ENCODE measurements around the gene TMEM266.

TMEM266 gene

GRCh38 chr15:76189106-76189505 is 129.3 kb downstream of the TMEM266 start:
- no peak for DNase-seq

- no peak for DNase-seq
Measured at GRCh38 chr15:76190070-76190564, 130.3 kb downstream of the TMEM266 start.

DNA sequence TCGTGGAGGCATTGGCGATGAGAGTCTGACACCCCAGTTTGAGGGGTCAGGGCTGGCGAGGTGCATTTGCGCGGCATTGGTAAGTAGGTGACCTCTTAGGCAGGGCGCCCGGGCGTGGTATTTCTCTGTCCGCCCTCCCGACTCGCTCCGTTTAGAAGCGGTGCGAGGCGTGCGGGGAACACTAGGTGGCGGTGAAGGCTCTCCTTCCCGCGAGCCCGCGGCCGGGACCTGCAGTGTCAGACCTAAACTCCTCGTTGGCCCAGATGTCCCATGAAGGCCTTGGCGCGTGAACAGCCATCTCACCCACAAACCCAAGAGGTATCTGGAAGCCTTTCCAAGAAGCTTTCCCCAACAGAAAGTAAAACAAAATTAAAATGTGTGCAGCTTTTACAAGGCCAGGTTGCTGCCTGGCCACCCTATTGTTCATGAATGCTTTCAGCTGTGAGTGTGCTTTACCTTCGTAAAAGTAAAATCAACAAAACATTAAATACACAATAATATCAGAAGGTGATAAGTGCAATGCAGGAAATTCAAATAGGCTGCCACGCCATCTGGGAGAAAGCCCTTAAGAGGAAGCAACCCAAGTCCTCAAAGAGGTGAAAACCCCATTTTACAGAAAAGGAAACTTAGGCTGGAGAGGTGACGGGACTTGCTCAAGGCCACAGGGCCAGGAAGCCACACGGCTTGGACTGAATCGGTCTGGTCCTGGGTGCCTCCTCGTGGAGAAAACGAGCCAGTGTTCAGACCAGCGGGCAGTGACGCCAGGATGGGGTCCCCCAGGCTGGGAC is 131.2 kb downstream of the TMEM266 start:
- peak in 1 of 2 experiments; percentile 59 for DNase-seq

DNA sequence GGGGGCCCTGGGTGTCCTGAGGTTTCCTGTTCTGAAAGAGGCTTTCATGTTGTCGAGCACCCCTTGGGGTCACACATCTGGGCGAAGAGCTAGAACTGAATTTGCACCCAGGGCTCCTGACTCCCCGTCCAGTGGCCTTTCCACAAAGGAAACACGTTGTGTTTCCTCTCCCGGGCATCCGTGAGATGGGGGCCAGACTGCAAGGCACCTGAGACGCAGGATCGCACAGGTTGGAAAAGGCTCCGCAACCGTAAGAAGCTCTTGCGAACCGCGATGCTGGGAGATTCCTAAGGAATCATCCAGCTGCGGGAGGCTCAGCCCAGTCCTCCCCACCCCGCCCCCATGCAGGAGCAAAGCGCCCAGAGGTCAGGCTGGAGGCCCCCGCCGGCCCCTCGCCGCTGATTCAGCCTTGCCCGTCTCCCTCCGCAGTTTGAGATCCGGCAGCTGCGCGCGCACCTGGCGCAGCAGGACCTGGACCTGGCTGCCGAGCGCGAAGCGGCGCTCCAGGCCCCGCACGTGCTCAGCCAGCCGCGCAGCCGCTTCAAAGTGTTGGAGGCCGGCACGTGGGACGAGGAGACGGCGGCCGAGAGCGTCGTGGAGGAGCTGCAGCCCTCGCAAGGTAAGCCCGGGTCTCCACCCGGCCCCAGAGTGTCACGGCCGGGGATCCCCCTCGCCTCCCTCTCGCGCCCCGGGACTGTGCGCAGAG is 131.9 kb downstream of the TMEM266 start:
- no peak for DNase-seq

DNA sequence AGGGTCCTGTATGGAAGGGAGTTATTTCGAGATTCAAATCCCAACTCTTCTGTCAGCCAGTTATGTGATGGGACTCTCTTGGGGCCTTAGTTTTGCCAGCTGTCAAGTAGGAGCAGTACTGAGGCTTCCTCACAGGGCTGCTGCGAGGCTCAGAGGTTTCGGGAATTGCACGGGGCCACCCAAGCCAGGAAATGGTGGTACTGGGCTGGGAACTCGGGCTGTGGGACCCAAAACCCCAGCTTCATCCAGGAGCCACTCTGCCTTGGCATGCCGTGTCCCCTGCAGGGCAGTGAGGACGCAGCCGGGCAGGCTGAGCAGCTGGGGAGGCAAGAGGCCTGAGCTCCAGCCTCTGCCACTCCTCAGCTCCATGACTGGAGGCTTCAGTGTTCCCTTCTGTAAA is 132.9 kb downstream of the TMEM266 start:
- no peak for DNase-seq

DNA sequence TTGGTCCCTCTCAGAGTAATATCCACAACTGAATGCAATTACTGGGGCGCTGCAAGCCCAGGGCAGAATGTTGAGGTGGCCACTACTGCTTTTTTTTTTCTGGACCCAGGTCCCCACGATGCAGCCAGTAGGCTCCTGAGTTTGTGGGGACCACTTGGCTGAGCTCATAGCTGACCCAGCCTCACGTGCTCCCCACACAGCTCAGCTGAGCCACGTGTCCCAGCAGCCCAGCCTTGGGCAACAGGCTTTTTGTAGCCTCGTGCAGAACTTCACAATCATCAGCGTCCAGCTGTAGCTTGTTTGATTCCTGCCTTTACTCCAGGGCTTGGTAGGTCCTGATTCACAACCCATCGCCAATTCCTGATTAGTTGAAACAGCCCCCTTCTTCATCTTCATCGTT is 134.1 kb downstream of the TMEM266 start:
- no peak for DNase-seq

GRCh38 chr15:76195506-76196268 is 135.9 kb downstream of the TMEM266 start:
- DNase-seq = no peak

GRCh38 chr15:76196269-76197231 is 136.8 kb downstream of the TMEM266 start:
- DNase-seq = peak; percentile 23 to 42

DNA sequence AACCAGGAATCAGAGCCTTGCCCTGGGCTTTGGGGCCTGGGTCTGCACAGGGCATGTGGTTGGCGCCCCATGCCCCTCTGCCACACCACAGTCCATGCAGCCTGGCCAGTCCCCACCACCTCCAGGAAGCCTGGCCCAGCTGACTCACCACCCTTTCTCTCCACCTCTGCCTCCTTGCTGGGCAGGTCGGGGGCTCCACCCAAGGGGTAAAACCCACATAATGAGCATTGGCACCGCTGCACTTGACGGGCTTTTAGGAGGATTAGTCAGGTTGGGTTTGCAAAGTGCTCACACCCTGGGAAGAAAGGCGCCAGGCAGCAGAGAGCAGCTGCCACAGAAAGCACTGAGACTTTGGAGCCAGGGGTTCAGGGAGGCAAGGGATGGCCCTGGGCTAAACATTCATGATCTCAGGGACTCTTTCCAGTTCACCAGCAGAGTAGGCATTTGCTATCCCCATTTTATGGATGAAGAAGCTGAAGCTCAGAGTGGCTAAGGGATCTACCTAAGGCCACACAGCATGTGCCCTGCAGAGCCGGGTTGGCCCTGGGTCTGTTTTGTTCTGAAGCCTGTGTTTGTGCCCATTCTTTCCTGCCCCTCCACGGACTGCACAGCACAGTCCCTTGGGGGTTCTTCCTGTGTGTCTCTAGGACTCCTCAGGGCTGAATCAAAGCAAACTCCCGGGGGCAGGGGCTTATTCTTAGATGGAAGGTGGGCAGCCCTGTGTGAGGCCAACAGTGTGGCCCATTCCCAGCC is 138.1 kb downstream of the TMEM266 start:
- DNase-seq = no peak

DNA sequence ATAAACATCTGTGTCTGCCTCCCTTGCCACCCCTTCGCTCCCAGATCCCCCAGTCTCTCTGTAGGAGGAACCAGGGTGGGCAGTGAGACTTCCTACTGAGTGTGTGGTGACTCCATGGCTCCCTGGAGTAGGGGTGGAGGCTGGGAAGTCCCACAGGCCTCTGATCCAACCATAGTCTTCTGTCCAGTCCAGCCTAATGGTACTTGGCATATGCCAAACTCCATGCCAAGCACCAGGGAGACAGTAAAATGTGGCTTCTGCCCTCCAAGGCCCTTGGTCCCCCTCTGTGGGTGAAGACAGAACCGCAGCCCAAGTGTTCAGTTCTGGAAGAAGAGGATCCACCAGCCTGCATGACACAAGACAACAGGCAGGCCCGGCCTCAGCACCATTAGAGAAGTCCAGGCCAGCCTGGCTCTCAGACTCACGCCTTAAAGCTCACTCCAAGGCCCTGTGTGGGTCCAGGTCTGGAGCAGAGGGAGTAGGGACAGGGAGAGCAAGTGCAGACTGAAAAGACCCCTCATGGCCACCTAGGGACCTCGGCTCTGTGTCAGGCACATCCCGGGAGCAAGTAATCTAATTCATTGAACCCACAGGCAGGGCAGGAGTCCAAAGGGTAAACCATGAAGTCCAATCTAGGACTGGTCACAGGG is 138.8 kb downstream of the TMEM266 start:
- DNase-seq = no peak

DNA sequence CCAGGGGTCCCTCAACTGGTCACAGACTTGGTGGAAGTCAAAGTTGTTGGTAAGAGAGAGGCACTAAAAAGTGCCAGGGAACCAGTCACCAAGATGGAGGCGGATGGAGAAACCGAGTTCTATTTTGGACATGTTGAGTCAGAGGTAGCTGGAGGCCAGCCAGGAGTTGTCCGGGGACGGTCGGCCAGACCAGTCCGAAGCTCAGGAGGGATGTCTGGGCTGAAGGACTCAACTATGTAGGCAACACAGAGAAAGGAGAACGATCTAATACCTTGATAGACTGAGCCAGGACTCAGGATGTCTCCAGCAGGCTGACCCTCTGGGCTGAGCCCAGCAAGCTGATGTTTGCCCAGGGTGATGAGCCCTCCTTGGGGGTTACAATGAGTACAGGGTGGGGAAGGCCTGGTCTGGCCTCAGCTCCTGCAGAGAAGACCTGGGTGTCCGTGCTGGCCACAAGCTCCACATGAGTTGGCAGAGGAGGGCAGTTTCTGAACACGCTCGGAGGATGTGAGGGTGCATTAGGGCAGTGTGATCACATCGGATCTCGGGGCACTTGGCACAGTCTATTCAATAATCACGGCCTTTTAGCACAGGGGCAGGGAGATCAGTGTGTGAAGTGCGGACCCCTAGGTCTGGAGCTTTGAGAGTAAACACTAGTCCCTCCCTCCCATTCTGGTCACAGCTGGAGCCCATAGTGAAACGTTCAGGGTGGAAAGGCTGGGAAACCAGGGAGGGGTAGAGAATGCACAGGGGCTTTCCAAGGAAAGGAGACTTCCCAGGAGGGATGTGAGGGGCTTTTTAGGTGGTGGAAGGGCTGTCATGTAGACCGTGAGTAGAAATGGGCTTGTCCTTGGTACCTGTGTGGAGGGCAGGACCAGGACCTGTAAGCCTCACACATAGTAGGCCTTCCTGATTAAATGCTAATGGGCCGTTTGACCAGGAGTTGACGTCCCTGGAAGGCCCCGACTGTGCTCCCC is 139.6 kb downstream of the TMEM266 start:
- peak in 1 of 2 experiments; percentile 24 for DNase-seq

DNA sequence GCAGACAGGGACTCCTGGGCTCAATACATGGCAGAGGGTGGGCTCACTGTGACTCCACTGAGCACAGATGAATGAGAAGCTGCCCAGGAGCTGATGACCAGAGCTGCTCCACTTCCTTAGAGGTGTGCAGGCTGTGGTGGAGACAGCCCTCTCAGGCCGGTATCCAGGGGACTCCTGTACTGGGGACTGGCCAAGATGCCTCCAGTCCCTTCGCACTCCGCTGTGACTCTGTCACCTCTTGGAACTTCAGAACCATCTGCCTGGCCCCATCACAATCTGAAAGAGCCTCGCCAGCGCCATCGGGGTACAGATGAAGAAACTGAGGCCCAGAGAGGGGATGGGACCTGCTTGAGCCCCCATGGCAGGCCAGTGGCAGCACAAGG is 140.3 kb downstream of the TMEM266 start:
- DNase-seq = no peak

GRCh38 chr15:76200641-76201105 is 140.9 kb downstream of the TMEM266 start:
- DNase-seq = no peak

GRCh38 chr15:76201536-76202255 is 141.9 kb downstream of the TMEM266 start:
- DNase-seq = no peak

- DNase-seq = no peak
Measured at GRCh38 chr15:76203346-76204108, 143.7 kb downstream of the TMEM266 start.

DNA sequence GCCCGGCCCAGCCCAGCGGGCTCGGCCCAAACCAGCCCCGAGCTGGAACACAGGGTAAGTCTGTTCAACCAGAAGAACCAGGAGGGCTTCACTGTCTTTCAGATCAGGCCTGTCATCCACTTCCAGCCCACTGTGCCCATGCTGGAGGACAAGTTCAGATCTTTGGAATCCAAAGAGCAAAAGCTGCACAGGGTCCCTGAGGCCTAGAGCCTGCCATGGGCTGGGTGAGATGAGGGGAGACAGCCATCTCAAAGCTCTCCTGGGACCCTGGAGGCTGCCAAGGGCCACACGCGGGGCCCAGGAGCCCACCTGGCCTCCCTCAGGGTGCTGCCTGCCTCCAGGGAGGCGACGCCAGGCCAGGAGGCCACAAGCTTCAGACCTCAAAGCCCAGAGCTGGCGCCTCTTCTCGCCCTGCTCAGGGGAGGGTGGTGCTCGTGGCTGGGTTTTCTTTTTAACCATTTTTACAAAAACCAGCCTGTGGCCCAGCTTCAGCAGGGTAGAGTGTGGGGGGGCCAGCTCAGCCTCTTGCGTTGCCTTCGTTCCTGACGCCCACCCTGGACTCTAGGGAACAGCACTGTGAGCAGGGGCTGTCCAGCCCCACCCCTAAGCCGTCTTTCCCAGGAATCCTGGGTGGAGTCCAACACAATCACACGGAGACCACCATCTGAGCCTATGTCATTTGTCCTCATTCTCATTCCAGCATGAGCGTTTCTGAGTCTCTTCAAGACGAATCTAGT is 144.5 kb downstream of the TMEM266 start:
- no peak for DNase-seq

DNA sequence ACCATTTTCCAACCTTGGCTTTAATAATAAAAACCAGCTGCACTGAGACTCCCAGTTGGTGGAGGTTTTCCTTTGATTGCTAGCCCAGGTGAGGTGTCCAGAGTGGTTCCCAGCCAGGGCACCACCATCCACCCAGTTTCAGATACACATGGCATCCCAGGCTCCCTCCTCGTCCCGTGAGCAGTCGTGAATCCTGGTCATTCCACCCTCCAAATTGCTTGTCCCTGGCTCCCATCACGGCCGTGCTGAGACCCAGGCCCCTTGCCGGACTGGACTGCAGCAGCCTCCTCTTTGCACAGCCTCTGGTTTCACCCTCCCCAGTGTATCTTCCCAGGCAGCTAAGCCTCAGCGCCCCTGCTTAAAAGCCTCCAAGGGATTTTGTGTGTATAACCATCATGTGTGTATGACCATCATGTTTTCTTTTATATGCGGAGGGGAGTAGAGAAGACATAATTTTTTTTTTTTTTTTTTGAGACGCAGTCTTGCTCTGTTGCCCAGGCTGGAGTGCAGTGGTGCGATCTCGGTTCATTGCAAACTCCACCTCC is 145.2 kb downstream of the TMEM266 start:
- DNase-seq = no peak

Data from cerebellar nuclear complex (tissue), 1 donor.